CD8-positive, alpha-beta memory T cell (primary cell): Measurements from ENCODE around the gene OR11H6. TPM values are rescaled to one million over a fixed set of nuclear protein-coding genes. Genes with fewer than 3 reads are reported as not detected.

Source experiments
- CTCF ChIA-PET: fragments of 350-600 bp; sonication (Branson Sonifier 250); formaldehyde crosslinking; loops from one replicate; lab custom pipeline; 2021; ENCODE audit warnings: antibody characterized with exemption; lab: Charles Lee
- POLR2A ChIA-PET: fragments of 350-600 bp; sonication (Branson Sonifier 250); formaldehyde crosslinking; loops from one replicate; lab custom pipeline; 2021; ENCODE audit warnings: antibody characterized with exemption; lab: Charles Lee
- DNase-seq, 5 donors: peaks; one replicate each; pipeline versions ENCODE4 v3.0.0 to v3.0.0-alpha.2; 2020 to 2022; ENCODE audit warnings: mixed read lengths in 1 of 5
- H3K27ac ChIP-seq: one replicate; pipeline ENCODE4 v1.7.0; 2013; ENCODE audit warnings: low read depth, mild to moderate bottlenecking, low read length, moderate library complexity
- H3K27me3 ChIP-seq: 2 replicates; pipeline ENCODE4 v1.7.0; 2013; ENCODE audit warnings: low read length, mild to moderate bottlenecking; ENCODE audit not compliant: insufficient read depth, poor library complexity, severe bottlenecking
- H3K36me3 ChIP-seq: 2 replicates; pipeline ENCODE4 v1.7.0; 2013; ENCODE audit warnings: mild to moderate bottlenecking, low read length, moderate library complexity; ENCODE audit not compliant: insufficient read depth
- H3K4me1 ChIP-seq: 2 replicates; pipeline ENCODE4 v1.7.0; 2013; ENCODE audit warnings: mild to moderate bottlenecking, low read length, moderate library complexity; ENCODE audit not compliant: insufficient read depth
- H3K4me3 ChIP-seq: 2 replicates; pipeline ENCODE4 v1.7.0; 2013; ENCODE audit warnings: mild to moderate bottlenecking, low read length
- H3K9me3 ChIP-seq: 2 replicates; pipeline ENCODE4 v1.7.0; 2013; ENCODE audit warnings: mild to moderate bottlenecking, low read length
- H3K27ac Mint-ChIP-seq, 8 donors: one replicate each; pipeline ENCODE4 v1.8.0; 2020 to 2021; ENCODE audit warnings: mixed read lengths in 8 of 8, mild to moderate bottlenecking in 6 of 8, inconsistent platforms in 3 of 8, moderate library complexity in 3 of 8
- H3K27me3 Mint-ChIP-seq, 2 donors: one replicate each; pipeline ENCODE4 v1.8.0; 2020 to 2021; ENCODE audit warnings: mixed read lengths in 2 of 2, mild to moderate bottlenecking in 1 of 2, moderate library complexity in 1 of 2
- H3K36me3 Mint-ChIP-seq, 3 donors: one replicate each; pipeline ENCODE4 v1.8.0; 2020 to 2021; ENCODE audit warnings: mixed read lengths in 3 of 3, inconsistent platforms in 1 of 3, mild to moderate bottlenecking in 1 of 3
- H3K4me1 Mint-ChIP-seq, 3 donors: one replicate each; pipeline ENCODE4 v1.8.0; 2020 to 2021; ENCODE audit warnings: mixed read lengths in 3 of 3, inconsistent platforms in 1 of 3, mild to moderate bottlenecking in 1 of 3
- H3K4me3 Mint-ChIP-seq, 7 donors: one replicate each; pipeline ENCODE4 v1.8.0; 2020 to 2021; ENCODE audit warnings: mixed read lengths in 7 of 7, mild to moderate bottlenecking in 6 of 7, moderate library complexity in 4 of 7, inconsistent platforms in 2 of 7
- H3K9me3 Mint-ChIP-seq, 5 donors: one replicate each; pipeline ENCODE4 v1.8.0; 2020 to 2022; ENCODE audit warnings: mixed read lengths in 5 of 5, mild to moderate bottlenecking in 3 of 5, moderate library complexity in 2 of 5, inconsistent platforms in 1 of 5
- polyA plus RNA-seq: library from polyadenylated mRNA; unstranded; fragments of 300-500 nt; fragmentation: Illumina TruSeq; gene quantifications from one replicate; pipeline ENCODE4 v1.2.3, GENCODE V29; 2021
- total RNA-seq, 2 experiments: library from RNA; stranded (reverse); gene quantifications; one replicate each; pipeline ENCODE4 v1.2.3, GENCODE V29; 2021

Gene OR11H6
- total and polyA plus RNA-seq, 3 experiments from 2014 or later = not detected

DNA sequence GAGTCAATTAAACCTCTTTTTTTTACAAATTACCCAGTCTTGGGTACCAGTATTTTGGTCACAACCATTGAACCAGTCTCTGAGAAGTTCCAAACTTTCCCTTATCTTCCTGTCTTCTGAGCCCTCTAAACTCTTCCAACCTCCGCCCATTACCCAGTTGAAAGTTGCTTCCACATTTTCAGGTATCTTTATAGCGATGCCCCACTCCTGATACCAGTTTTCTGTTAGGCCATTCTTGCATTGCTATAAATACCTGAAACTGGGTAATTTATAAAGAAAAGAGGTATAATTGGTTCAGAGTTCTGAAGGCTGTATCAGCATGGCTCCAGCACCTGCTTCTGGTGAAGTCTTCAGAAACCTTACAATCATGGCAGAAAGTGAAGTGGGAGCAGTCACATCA lies 50.6 kb downstream of the OR11H6 start:
- no peaks in the 10 kb centered on the region for H3K36me3 ChIP-seq
- POLR2A ChIA-PET = no interaction called here
- peaks cover 10% of the 10 kb centered on the region for H3K9me3 ChIP-seq
- H3K27me3 ChIP-seq = no peaks in the 10 kb centered on the region
- H3K9me3 Mint-ChIP-seq = peaks cover 10 to 35% (median 31%) of the 10 kb centered on the region in 5 donors
- H3K27ac Mint-ChIP-seq = peak overlapping the region in 1 of 8 donors; percentile 32
- H3K27ac ChIP-seq = no peak overlapping the region
- CTCF ChIA-PET = no interaction called here
- peaks cover 9% of the 10 kb centered on the region for H3K4me1 ChIP-seq
- DNase-seq = no peak
- H3K27me3 Mint-ChIP-seq = no peaks in the 10 kb centered on the region
- peaks cover 7 to 10% (median 10%) of the 10 kb centered on the region in 3 donors for H3K4me1 Mint-ChIP-seq
- no peak overlapping the region for H3K4me3 ChIP-seq
- H3K4me3 Mint-ChIP-seq = no peak overlapping the region
- H3K36me3 Mint-ChIP-seq = peaks cover 22 to 54% (median 36%) of the 10 kb centered on the region in 3 donors

Other genes with a start within 250 kb of the OR11H6 start
- gene OR4K15, start 248.1 kb upstream of the OR11H6 start, total RNA-seq = not detected
- not detected for gene OR4K15, start 248.1 kb upstream of the OR11H6 start, polyA plus RNA-seq
- gene OR4Q2, start 221.5 kb upstream of the OR11H6 start, total RNA-seq = not detected
- gene OR4Q2, start 221.5 kb upstream of the OR11H6 start, polyA plus RNA-seq = not detected
- gene OR4K14, start 204.4 kb upstream of the OR11H6 start, total RNA-seq = not detected
- gene OR4K14, start 204.4 kb upstream of the OR11H6 start, polyA plus RNA-seq = not detected
- gene OR4K13, start 187.7 kb upstream of the OR11H6 start, total RNA-seq = not detected
- gene OR4K13, start 187.7 kb upstream of the OR11H6 start, polyA plus RNA-seq = not detected
- not detected for gene OR4L1, start 163.7 kb upstream of the OR11H6 start, total RNA-seq
- not detected for gene OR4L1, start 163.7 kb upstream of the OR11H6 start, polyA plus RNA-seq
- gene OR4K17, start 113.0 kb upstream of the OR11H6 start, total RNA-seq = not detected
- gene OR4K17, start 113.0 kb upstream of the OR11H6 start, polyA plus RNA-seq = not detected
- not detected for gene OR4N5, start 84.9 kb upstream of the OR11H6 start, total RNA-seq
- not detected for gene OR4N5, start 84.9 kb upstream of the OR11H6 start, polyA plus RNA-seq
- not detected for gene OR11G2, start 32.8 kb upstream of the OR11H6 start, total RNA-seq
- not detected for gene OR11G2, start 32.8 kb upstream of the OR11H6 start, polyA plus RNA-seq
- not detected for gene OR11H7, start 5.3 kb downstream of the OR11H6 start, total RNA-seq
- gene OR11H7, start 5.3 kb downstream of the OR11H6 start, polyA plus RNA-seq = not detected
- gene OR11H4, start 15.6 kb downstream of the OR11H6 start, total RNA-seq = not detected
- gene OR11H4, start 15.6 kb downstream of the OR11H6 start, polyA plus RNA-seq = not detected
- 10 to 100 TPM; 33.2 to 35.0 TPM for gene TTC5, start 82.2 kb downstream of the OR11H6 start, total RNA-seq
- 21.5 TPM for gene TTC5, start 82.2 kb downstream of the OR11H6 start, polyA plus RNA-seq
- gene CCNB1IP1, start 109.6 kb downstream of the OR11H6 start, total RNA-seq = 10 to 100 TPM; 43.6 to 50.5 TPM
- gene CCNB1IP1, start 109.6 kb downstream of the OR11H6 start, polyA plus RNA-seq = 16.8 TPM
- gene PARP2, start 119.9 kb downstream of the OR11H6 start, total RNA-seq = 10 to 100 TPM; 35.0 to 41.3 TPM
- gene PARP2, start 119.9 kb downstream of the OR11H6 start, polyA plus RNA-seq = 13.6 TPM
- gene TEP1, start 189.8 kb downstream of the OR11H6 start, total RNA-seq = 10 to 100 TPM; 31.7 to 33.0 TPM
- 9.1 TPM for gene TEP1, start 189.8 kb downstream of the OR11H6 start, polyA plus RNA-seq
- gene KLHL33, start 212.5 kb downstream of the OR11H6 start, total RNA-seq = under 1 TPM; 0.09 TPM
- gene KLHL33, start 212.5 kb downstream of the OR11H6 start, polyA plus RNA-seq = 0.12 TPM
- gene OSGEP, start 231.1 kb downstream of the OR11H6 start, total RNA-seq = 10 to 100 TPM; 58.0 to 58.1 TPM
- 48.9 TPM for gene OSGEP, start 231.1 kb downstream of the OR11H6 start, polyA plus RNA-seq
- 100 to 1,000 TPM; 242 to 248 TPM for gene APEX1, start 231.5 kb downstream of the OR11H6 start, total RNA-seq
- gene APEX1, start 231.5 kb downstream of the OR11H6 start, polyA plus RNA-seq = 117 TPM
- gene PIP4P1, start 237.7 kb downstream of the OR11H6 start, total RNA-seq = 10 to 100 TPM; 29.5 to 33.5 TPM
- 36.4 TPM for gene PIP4P1, start 237.7 kb downstream of the OR11H6 start, polyA plus RNA-seq
- 100 to 1,000 TPM; 181 to 188 TPM for gene PNP, start 245.7 kb downstream of the OR11H6 start, total RNA-seq
- gene PNP, start 245.7 kb downstream of the OR11H6 start, polyA plus RNA-seq = 84.0 TPM